Astrocyte (in vitro differentiated cells and primary cell): Measurements from ENCODE around the gene PRKCE. TPM values are rescaled to one million over a fixed set of nuclear protein-coding genes. Genes with fewer than 3 reads are reported as not detected.

Experiments
- DNase-seq: peaks from one replicate; pipeline ENCODE4 v3.0.0-alpha.2; 2010; ENCODE audit warnings: low read depth
- FAIRE-seq: peaks from 2 replicates; lab custom pipeline; 2011; peaks lifted over from hg19 to GRCh38; lab: Jason Lieb, UNC
- H2AFZ ChIP-seq: 2 replicates; pipeline ENCODE4 v1.6.0; 2012; ENCODE audit warnings: low read depth, low read length, inconsistent platforms
- H3K27ac ChIP-seq: 2 replicates; pipeline ENCODE4 v1.5.1; 2011; ENCODE audit warnings: low read depth, low read length, inconsistent platforms
- H3K27me3 ChIP-seq: 2 replicates; pipeline ENCODE4 v1.6.0; 2011; ENCODE audit warnings: low read length, inconsistent platforms; ENCODE audit not compliant: insufficient read depth
- H3K36me3 ChIP-seq: 2 replicates; pipeline ENCODE4 v1.5.1; 2011; ENCODE audit warnings: low read length, inconsistent platforms; ENCODE audit not compliant: insufficient read depth
- H3K4me1 ChIP-seq: 2 replicates; pipeline ENCODE4 v1.5.1; 2011; ENCODE audit warnings: low read length, inconsistent platforms; ENCODE audit not compliant: insufficient read depth
- H3K4me2 ChIP-seq: 2 replicates; pipeline ENCODE4 v1.6.0; 2012; ENCODE audit warnings: low read length, inconsistent platforms
- H3K4me3 ChIP-seq: 2 replicates; pipeline ENCODE4 v1.5.1; 2011; ENCODE audit warnings: low read depth, mild to moderate bottlenecking, low read length, inconsistent platforms; ENCODE audit not compliant: insufficient read depth
- H3K79me2 ChIP-seq: 2 replicates; pipeline ENCODE4 v1.6.0; 2012; ENCODE audit warnings: mild to moderate bottlenecking, low read length, inconsistent platforms; ENCODE audit not compliant: insufficient read depth
- H3K9ac ChIP-seq: 2 replicates; pipeline ENCODE4 v1.6.0; 2012; ENCODE audit warnings: mild to moderate bottlenecking, low read length, inconsistent platforms
- H3K9me3 ChIP-seq: 2 replicates; pipeline ENCODE4 v1.5.1; 2012; ENCODE audit warnings: low read depth, mild to moderate bottlenecking, low read length, inconsistent platforms; ENCODE audit not compliant: insufficient read depth
- H4K20me1 ChIP-seq: 2 replicates; pipeline ENCODE4 v1.6.0; 2012; ENCODE audit warnings: low read length, inconsistent platforms; ENCODE audit not compliant: insufficient read depth
- H3K27ac Mint-ChIP-seq: one replicate; pipeline ENCODE4 v1.8.0; 2021; ENCODE audit warnings: mild to moderate bottlenecking, mixed read lengths; ENCODE audit not compliant: unreplicated experiment
- H3K27me3 Mint-ChIP-seq: one replicate; pipeline ENCODE4 v1.8.0; 2021; ENCODE audit warnings: low read depth, mixed read lengths; ENCODE audit not compliant: unreplicated experiment
- H3K36me3 Mint-ChIP-seq: one replicate; pipeline ENCODE4 v1.8.0; 2021; ENCODE audit warnings: low read depth, mixed read lengths; ENCODE audit not compliant: unreplicated experiment
- H3K4me1 Mint-ChIP-seq: one replicate; pipeline ENCODE4 v1.8.0; 2021; ENCODE audit warnings: low read depth, mixed read lengths; ENCODE audit not compliant: unreplicated experiment
- H3K4me3 Mint-ChIP-seq: one replicate; pipeline ENCODE4 v1.8.0; 2021; ENCODE audit warnings: mild to moderate bottlenecking, moderate library complexity, mixed read lengths; ENCODE audit not compliant: unreplicated experiment
- H3K9me3 Mint-ChIP-seq: one replicate; pipeline ENCODE4 v1.8.0; 2021; ENCODE audit warnings: mild to moderate bottlenecking, mixed read lengths; ENCODE audit not compliant: unreplicated experiment
- EZH2 ChIP-seq: IDR thresholded peaks from 2 replicates; pipeline ENCODE4 v1.6.1; 2012; ENCODE audit warnings: mild to moderate bottlenecking, low read length, inconsistent platforms; ENCODE audit not compliant: insufficient read depth
- total RNA-seq: library from RNA; stranded (reverse); gene quantifications from 2 replicates; pipeline ENCODE4 v1.2.1, GENCODE V29; 2021
- TF ChIP-seq, protein P1 (sequence below): IDR thresholded peaks from 2 replicates; pipeline ENCODE4 v1.5.1; 2011; ENCODE audit warnings: low read depth, mild to moderate bottlenecking, inconsistent platforms, low read length, moderate library complexity; ENCODE audit not compliant: insufficient read depth

PRKCE gene
- total RNA-seq, 1 donor from 2014 or later: 12.8 TPM

DNA sequence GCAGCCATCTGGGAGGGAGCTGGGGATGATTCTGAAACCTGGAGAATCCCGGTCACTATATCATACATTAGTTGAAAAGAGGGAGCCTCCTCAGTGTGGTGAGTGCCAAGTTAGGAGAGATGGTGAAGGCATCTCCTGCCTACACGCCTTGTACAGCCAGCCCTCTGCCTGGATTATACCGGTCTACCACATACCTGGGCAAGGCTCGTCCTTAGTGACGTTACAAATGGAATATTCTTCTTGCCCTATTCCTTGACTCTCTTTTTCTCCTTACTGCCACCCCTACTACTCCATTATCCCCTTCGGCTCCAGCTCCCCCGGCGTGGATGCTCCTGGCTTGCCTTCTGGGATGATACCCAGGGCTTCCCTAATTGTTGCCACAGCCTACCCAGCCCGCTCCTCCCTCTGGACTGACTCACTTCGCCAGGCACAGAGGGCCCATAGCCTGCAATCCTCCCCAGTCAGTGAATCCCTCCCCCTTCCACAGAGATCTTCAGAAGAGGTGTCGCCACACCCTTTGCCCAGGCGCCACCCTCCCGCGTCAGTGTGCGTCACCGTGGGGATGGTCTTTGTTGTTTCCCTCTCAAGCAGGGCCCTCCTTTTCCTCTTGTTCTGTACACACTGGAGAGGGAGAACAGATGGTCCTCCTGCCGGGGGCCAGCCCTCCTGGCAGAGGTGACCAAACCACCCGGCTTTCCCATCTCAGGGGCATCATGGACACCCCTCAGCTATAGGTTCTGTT lies 530.5 kb downstream of the PRKCE start:
- H3K4me3 ChIP-seq: no peak overlapping the region
- H3K4me1 ChIP-seq: peaks cover 16% of the 10 kb centered on the region
- Mint-ChIP-seq H3K36me3 (peaks cover 12% of the 10 kb centered on the region), H3K4me1 (peaks cover 16% of the 10 kb centered on the region), H3K9me3 (no peaks in the 10 kb centered on the region), H3K27me3 (peaks cover 4% of the 10 kb centered on the region), H3K27ac (no peak overlapping the region), H3K4me3 (no peak overlapping the region)
- H3K27me3 ChIP-seq: no peaks in the 10 kb centered on the region
- H3K36me3 ChIP-seq: no peaks in the 10 kb centered on the region
- no peaks in the 10 kb centered on the region for H4K20me1 ChIP-seq
- no peak overlapping the region for H3K9ac ChIP-seq
- FAIRE-seq (no peak), DNase-seq (no peak)
- TF ChIP-seq EZH2: no peak
- TF ChIP-seq, protein P1, sequence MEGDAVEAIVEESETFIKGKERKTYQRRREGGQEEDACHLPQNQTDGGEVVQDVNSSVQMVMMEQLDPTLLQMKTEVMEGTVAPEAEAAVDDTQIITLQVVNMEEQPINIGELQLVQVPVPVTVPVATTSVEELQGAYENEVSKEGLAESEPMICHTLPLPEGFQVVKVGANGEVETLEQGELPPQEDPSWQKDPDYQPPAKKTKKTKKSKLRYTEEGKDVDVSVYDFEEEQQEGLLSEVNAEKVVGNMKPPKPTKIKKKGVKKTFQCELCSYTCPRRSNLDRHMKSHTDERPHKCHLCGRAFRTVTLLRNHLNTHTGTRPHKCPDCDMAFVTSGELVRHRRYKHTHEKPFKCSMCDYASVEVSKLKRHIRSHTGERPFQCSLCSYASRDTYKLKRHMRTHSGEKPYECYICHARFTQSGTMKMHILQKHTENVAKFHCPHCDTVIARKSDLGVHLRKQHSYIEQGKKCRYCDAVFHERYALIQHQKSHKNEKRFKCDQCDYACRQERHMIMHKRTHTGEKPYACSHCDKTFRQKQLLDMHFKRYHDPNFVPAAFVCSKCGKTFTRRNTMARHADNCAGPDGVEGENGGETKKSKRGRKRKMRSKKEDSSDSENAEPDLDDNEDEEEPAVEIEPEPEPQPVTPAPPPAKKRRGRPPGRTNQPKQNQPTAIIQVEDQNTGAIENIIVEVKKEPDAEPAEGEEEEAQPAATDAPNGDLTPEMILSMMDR: no peak
- no peak overlapping the region for H3K4me2 ChIP-seq
- H2AFZ ChIP-seq: no peak overlapping the region
- H3K79me2 ChIP-seq: no peaks in the 10 kb centered on the region
- no peak overlapping the region for H3K27ac ChIP-seq
- no peaks in the 10 kb centered on the region for H3K9me3 ChIP-seq

DNA sequence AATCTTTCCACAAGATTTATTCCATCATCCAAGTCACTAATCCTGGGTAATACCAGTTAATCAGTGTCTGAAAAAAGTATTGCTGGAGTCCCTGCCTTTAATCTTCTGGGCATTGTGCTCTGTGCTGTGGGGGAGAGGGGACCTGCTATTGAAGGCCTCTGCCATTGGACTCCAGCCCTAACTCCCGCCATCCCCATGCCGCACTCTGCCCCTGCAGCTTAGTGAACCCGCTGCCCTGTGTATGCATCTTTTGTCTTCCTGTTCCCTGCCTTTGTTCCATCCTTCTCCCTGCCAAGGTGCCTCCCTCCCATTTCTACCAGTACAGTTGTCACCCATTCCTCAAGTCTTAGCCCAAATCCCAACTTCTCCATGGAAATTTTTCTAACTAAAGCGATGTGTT lies 532.0 kb downstream of the PRKCE start:
- Histone ChIP-seq H3K4me3 (no peak overlapping the region), H3K9ac (no peak overlapping the region), H3K9me3 (no peaks in the 10 kb centered on the region), H4K20me1 (no peaks in the 10 kb centered on the region), H2AFZ (no peak overlapping the region), H3K4me1 (peaks cover 16% of the 10 kb centered on the region), H3K4me2 (no peak overlapping the region), H3K36me3 (no peaks in the 10 kb centered on the region), H3K27me3 (no peaks in the 10 kb centered on the region), H3K79me2 (no peaks in the 10 kb centered on the region), H3K27ac (no peak overlapping the region)
- FAIRE-seq: no peak
- H3K9me3 Mint-ChIP-seq: no peaks in the 10 kb centered on the region
- DNase-seq: no peak
- H3K36me3 Mint-ChIP-seq: peaks cover 13% of the 10 kb centered on the region
- TF ChIP-seq, protein P1: no peak
- no peak for TF ChIP-seq EZH2
- peaks cover 3% of the 10 kb centered on the region for H3K27me3 Mint-ChIP-seq
- no peak overlapping the region for H3K27ac Mint-ChIP-seq
- H3K4me1 Mint-ChIP-seq: peaks cover 12% of the 10 kb centered on the region
- H3K4me3 Mint-ChIP-seq: no peak overlapping the region
